ENCODE measurements around the gene EP400.

- no peak for TF ChIP-seq CTCF (IDR thresholded peaks at IDR 0.05; ENCODE audit: poor library complexity)
- TF ChIP-seq EZH2 (IDR thresholded peaks at IDR 0.05; ENCODE audit: borderline replicate concordance), result no peak
Observed at GRCh38 chr12:131975228-131975627, 25.5 kb downstream of the EP400 start.
